SK-N-SH treated with all-trans-retinoic acid at 6 μM for 48 hours (cell line): ENCODE data around the gene SIGLEC9.
A peak's percentile ranks its signal among the peaks of the same experiment; 100 is the strongest.

Experiments used
- ATAC-seq: fragments of 200-7000 bp; cut with Tn5 transposase; 3 replicates; pipeline ENCODE4 v1.9.1; 2020; ENCODE audit warnings: mild to moderate bottlenecking, moderate library complexity
- ARNTL ChIP-seq: fragments of 450-650 bp; formaldehyde crosslinking; IDR thresholded peaks from 2 replicates; pipeline ENCODE4 v1.5.0; 2020; ENCODE audit warnings: low read depth, mild to moderate bottlenecking, moderate library complexity, borderline replicate concordance
- BACH2 ChIP-seq: fragments of 250-450 bp; sonication (Bioruptor Pico); IDR thresholded peaks from 2 replicates; pipeline ENCODE4 v1.9.0; 2021; ENCODE audit warnings: mild to moderate bottlenecking, borderline replicate concordance
- CREB5 ChIP-seq: fragments of 250-450 bp; sonication (Bioruptor Pico); IDR thresholded peaks from 2 replicates; pipeline ENCODE4 v1.5.1; 2020; ENCODE audit warnings: low read depth, mild to moderate bottlenecking, moderate library complexity
- ESRRG ChIP-seq: fragments of 250-450 bp; sonication (Bioruptor Pico); IDR thresholded peaks from 2 replicates; pipeline ENCODE4 v1.6.1; 2021; ENCODE audit warnings: mild to moderate bottlenecking
- GLIS3 ChIP-seq: fragments of 250-450 bp; sonication (Bioruptor Pico); IDR thresholded peaks from 2 replicates; pipeline ENCODE4 v1.5.0; 2020; ENCODE audit warnings: mild to moderate bottlenecking, moderate library complexity
- OSR1 ChIP-seq: fragments of 250-450 bp; sonication (Bioruptor Pico); IDR thresholded peaks from 2 replicates; pipeline ENCODE4 v1.8.0; 2022; ENCODE audit warnings: moderate library complexity, mild to moderate bottlenecking, inconsistent platforms
- PPARA ChIP-seq: fragments of 250-450 bp; sonication (Bioruptor Pico); IDR thresholded peaks from 2 replicates; pipeline ENCODE4 v1.5.0; 2020; ENCODE audit warnings: mild to moderate bottlenecking, borderline replicate concordance
- RARB ChIP-seq: fragments of 250-450 bp; sonication (Bioruptor Pico); IDR thresholded peaks from 2 replicates; pipeline ENCODE4 v1.8.0; 2021; ENCODE audit warnings: mild to moderate bottlenecking, moderate library complexity
- SNAI2 ChIP-seq: fragments of 250-450 bp; sonication (Bioruptor Pico); IDR thresholded peaks from 2 replicates; pipeline ENCODE4 v1.5.0; 2020; ENCODE audit warnings: mild to moderate bottlenecking, moderate library complexity
- TCF4 ChIP-seq: fragments of 250-450 bp; sonication (Bioruptor Pico); IDR thresholded peaks from 2 replicates; pipeline ENCODE4 v1.8.0; 2021; ENCODE audit warnings: mild to moderate bottlenecking, moderate library complexity, borderline replicate concordance
- TOX ChIP-seq: fragments of 250-450 bp; sonication (Bioruptor Pico); IDR thresholded peaks from 2 replicates; pipeline ENCODE4 v1.8.0; 2021; ENCODE audit warnings: mild to moderate bottlenecking, moderate library complexity, borderline replicate concordance
- ZC3H10 ChIP-seq: fragments of 250-450 bp; sonication (Bioruptor Pico); IDR thresholded peaks from 2 replicates; pipeline ENCODE4 v1.5.1; 2021; ENCODE audit warnings: mild to moderate bottlenecking, moderate library complexity
- ZFP3 ChIP-seq: fragments of 250-450 bp; sonication (Bioruptor Pico); IDR thresholded peaks from 2 replicates; pipeline ENCODE4 v1.5.0; 2020; ENCODE audit warnings: mild to moderate bottlenecking, moderate library complexity
- ZFP30 ChIP-seq: fragments of 450-650 bp; formaldehyde crosslinking; IDR thresholded peaks from 2 replicates; pipeline ENCODE4 v1.5.0; 2022; ENCODE audit warnings: mild to moderate bottlenecking, moderate library complexity
- ZNF70 ChIP-seq: fragments of 450-650 bp; formaldehyde crosslinking; IDR thresholded peaks from 2 replicates; pipeline ENCODE4 v1.5.0; 2020; ENCODE audit warnings: mild to moderate bottlenecking, moderate library complexity
- ZNF8 ChIP-seq: fragments of 450-650 bp; formaldehyde crosslinking; IDR thresholded peaks from 2 replicates; pipeline ENCODE4 v1.5.0; 2020; ENCODE audit warnings: mild to moderate bottlenecking, moderate library complexity
- TF ChIP-seq, protein P1 (sequence below): fragments of 250-450 bp; sonication (Bioruptor Pico); IDR thresholded peaks from 2 replicates; pipeline ENCODE4 v1.5.1; 2021; ENCODE audit warnings: mild to moderate bottlenecking, moderate library complexity
- TF ChIP-seq, protein P2 (sequence below): fragments of 250-450 bp; sonication (Bioruptor Pico); IDR thresholded peaks from 2 replicates; pipeline ENCODE4 v1.5.0; 2020; ENCODE audit warnings: mild to moderate bottlenecking, moderate library complexity
- TF ChIP-seq, protein P3 (sequence below): fragments of 250-450 bp; sonication (Bioruptor Pico); IDR thresholded peaks from 2 replicates; pipeline ENCODE4 v1.8.0; 2021; ENCODE audit warnings: low read depth, mild to moderate bottlenecking, moderate library complexity, borderline replicate concordance
- TF ChIP-seq, protein P4 (sequence below): fragments of 250-450 bp; sonication (Bioruptor Pico); IDR thresholded peaks from 2 replicates; pipeline ENCODE4 v1.8.0; 2020; ENCODE audit warnings: mild to moderate bottlenecking, moderate library complexity, borderline replicate concordance

SIGLEC9 gene

DNA sequence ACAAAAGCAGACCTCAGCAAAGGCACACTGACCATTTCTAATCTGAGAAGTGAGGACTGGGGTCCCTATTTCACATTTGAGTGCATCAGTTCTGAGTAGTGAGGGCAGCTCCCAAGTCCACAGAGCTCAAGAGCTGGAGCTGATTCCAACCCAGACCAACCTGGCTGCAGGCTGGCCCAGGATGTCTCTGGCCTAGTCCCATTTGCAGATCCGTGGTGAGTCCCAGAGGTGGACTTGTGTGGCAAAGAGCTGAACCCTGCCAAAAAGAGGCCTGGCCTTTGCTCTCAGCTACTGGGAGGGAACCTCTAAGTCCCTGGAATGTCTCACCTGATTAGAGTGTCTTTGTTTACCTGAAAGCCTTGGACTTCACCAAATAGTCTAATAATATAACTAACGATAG is 32.0 kb downstream of the SIGLEC9 start:
- no peak for ATAC-seq
- TF ChIP-seq ZNF8 (no peak), PPARA (CRISPR knock-in tag) (no peak)

GRCh38 chr19:51157265-51157664 is 32.6 kb downstream of the SIGLEC9 start:
- ATAC-seq = no peak
- TF ChIP-seq TCF4 = no peak
- TF ChIP-seq ARNTL (CRISPR knock-in tag) = no peak
- no peak for TF ChIP-seq BACH2 (CRISPR knock-in tag)
- no peak for TF ChIP-seq GLIS3 (CRISPR knock-in tag)
- no peak for TF ChIP-seq ZNF8
- no peak for TF ChIP-seq ZFP3 (CRISPR knock-in tag)
- TF ChIP-seq, protein P1, sequence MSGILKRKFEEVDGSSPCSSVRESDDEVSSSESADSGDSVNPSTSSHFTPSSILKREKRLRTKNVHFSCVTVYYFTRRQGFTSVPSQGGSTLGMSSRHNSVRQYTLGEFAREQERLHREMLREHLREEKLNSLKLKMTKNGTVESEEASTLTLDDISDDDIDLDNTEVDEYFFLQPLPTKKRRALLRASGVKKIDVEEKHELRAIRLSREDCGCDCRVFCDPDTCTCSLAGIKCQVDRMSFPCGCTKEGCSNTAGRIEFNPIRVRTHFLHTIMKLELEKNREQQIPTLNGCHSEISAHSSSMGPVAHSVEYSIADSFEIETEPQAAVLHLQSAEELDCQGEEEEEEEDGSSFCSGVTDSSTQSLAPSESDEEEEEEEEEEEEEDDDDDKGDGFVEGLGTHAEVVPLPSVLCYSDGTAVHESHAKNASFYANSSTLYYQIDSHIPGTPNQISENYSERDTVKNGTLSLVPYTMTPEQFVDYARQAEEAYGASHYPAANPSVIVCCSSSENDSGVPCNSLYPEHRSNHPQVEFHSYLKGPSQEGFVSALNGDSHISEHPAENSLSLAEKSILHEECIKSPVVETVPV (CRISPR knock-in tag) = no peak
- no peak for TF ChIP-seq CREB5 (CRISPR knock-in tag)

DNA sequence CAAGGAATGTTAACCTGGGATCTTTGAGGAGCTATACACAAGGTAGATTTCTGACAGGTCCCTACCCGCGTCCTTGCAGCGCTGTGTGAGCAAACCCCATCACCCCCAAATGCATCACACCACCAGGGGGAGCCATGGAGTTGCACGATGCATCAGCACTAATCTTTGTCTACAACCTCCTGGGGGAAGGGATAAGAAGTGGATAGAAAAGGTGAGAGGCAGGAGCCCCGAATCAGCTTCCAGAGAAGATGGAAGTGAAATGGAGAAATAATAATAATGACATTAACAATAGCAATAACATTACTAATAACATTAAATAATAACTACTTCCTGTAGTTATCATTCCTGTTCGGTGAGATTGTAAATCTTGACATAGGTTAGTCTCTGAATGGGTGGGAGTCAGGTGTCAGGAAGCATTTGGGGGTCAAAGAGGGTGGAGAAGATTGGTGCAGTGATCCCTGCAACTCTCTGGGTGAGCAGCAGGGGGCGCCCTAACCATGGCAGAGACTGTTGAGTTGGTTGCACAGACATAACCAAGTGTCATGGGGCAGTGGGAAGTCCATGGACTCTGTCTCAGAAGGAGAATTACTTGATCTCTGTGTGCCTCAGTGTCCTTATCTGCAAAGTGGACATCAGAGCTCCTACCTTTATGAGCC is 33.9 kb downstream of the SIGLEC9 start:
- ATAC-seq = peak; percentile 64; the same call in 2 of the 3 replicates
- TF ChIP-seq, protein P2, sequence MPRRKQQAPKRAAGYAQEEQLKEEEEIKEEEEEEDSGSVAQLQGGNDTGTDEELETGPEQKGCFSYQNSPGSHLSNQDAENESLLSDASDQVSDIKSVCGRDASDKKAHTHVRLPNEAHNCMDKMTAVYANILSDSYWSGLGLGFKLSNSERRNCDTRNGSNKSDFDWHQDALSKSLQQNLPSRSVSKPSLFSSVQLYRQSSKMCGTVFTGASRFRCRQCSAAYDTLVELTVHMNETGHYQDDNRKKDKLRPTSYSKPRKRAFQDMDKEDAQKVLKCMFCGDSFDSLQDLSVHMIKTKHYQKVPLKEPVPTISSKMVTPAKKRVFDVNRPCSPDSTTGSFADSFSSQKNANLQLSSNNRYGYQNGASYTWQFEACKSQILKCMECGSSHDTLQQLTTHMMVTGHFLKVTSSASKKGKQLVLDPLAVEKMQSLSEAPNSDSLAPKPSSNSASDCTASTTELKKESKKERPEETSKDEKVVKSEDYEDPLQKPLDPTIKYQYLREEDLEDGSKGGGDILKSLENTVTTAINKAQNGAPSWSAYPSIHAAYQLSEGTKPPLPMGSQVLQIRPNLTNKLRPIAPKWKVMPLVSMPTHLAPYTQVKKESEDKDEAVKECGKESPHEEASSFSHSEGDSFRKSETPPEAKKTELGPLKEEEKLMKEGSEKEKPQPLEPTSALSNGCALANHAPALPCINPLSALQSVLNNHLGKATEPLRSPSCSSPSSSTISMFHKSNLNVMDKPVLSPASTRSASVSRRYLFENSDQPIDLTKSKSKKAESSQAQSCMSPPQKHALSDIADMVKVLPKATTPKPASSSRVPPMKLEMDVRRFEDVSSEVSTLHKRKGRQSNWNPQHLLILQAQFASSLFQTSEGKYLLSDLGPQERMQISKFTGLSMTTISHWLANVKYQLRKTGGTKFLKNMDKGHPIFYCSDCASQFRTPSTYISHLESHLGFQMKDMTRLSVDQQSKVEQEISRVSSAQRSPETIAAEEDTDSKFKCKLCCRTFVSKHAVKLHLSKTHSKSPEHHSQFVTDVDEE = no peak
- TF ChIP-seq GLIS3 (CRISPR knock-in tag) (no peak), ZC3H10 (CRISPR knock-in tag) (no peak)

GRCh38 chr19:51159656-51160055 is 35.0 kb downstream of the SIGLEC9 start:
- no peak for ATAC-seq

More at GRCh38 chr19:51159656-51160055, 35.0 kb downstream of the SIGLEC9 start:
- TF ChIP-seq PPARA (CRISPR knock-in tag) (no peak), TOX (CRISPR knock-in tag) (no peak), ZFP3 (CRISPR knock-in tag) (no peak), ESRRG (CRISPR knock-in tag) (no peak), GLIS3 (CRISPR knock-in tag) (no peak), SNAI2 (no peak), BACH2 (CRISPR knock-in tag) (no peak), ZFP30 (CRISPR knock-in tag) (no peak), CREB5 (CRISPR knock-in tag) (no peak), ZC3H10 (CRISPR knock-in tag) (no peak), ZNF70 (no peak), OSR1 (CRISPR knock-in tag) (no peak), TCF4 (no peak), RARB (CRISPR knock-in tag) (no peak)
- TF ChIP-seq, protein P3, sequence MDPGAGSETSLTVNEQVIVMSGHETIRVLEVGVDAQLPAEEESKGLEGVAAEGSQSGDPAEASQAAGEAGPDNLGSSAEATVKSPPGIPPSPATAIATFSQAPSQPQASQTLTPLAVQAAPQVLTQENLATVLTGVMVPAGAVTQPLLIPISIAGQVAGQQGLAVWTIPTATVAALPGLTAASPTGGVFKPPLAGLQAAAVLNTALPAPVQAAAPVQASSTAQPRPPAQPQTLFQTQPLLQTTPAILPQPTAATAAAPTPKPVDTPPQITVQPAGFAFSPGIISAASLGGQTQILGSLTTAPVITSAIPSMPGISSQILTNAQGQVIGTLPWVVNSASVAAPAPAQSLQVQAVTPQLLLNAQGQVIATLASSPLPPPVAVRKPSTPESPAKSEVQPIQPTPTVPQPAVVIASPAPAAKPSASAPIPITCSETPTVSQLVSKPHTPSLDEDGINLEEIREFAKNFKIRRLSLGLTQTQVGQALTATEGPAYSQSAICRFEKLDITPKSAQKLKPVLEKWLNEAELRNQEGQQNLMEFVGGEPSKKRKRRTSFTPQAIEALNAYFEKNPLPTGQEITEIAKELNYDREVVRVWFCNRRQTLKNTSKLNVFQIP (CRISPR knock-in tag) = no peak
- TF ChIP-seq, protein P4, sequence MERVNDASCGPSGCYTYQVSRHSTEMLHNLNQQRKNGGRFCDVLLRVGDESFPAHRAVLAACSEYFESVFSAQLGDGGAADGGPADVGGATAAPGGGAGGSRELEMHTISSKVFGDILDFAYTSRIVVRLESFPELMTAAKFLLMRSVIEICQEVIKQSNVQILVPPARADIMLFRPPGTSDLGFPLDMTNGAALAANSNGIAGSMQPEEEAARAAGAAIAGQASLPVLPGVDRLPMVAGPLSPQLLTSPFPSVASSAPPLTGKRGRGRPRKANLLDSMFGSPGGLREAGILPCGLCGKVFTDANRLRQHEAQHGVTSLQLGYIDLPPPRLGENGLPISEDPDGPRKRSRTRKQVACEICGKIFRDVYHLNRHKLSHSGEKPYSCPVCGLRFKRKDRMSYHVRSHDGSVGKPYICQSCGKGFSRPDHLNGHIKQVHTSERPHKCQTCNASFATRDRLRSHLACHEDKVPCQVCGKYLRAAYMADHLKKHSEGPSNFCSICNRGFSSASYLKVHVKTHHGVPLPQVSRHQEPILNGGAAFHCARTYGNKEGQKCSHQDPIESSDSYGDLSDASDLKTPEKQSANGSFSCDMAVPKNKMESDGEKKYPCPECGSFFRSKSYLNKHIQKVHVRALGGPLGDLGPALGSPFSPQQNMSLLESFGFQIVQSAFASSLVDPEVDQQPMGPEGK = no peak
